Activated naive CD4-positive, alpha-beta T cell treated with anti-CD3 and anti-CD28 coated beads, Interleukin-2, amount 50 U/mL, for 16 hours (primary cell): ENCODE data around the gene PGM1.

ENCODE experiments used
- DNase-seq: peaks from one replicate; pipeline ENCODE4 v3.0.0-alpha.2; 2020

Gene PGM1

DNA sequence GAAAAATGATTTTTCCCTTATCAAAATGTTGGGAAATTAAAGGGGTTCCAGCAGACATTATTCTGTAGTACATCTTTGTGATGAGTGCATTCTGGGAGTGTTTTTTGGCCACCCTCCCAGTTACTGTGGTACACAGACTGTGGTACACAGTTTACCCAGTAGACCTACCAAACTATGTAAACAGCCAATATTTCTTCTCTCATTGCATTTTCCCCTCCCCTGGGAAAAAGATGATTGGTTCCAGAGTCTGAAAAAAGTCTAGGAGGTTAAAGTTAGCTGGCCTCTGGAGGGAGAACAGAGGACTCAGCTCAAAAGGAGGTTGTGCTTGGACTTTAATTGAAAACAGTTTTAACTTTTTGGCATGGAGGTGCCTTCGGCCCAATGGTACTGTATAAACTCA lies 42.5 kb downstream of the PGM1 start:
- no peak for DNase-seq

DNA sequence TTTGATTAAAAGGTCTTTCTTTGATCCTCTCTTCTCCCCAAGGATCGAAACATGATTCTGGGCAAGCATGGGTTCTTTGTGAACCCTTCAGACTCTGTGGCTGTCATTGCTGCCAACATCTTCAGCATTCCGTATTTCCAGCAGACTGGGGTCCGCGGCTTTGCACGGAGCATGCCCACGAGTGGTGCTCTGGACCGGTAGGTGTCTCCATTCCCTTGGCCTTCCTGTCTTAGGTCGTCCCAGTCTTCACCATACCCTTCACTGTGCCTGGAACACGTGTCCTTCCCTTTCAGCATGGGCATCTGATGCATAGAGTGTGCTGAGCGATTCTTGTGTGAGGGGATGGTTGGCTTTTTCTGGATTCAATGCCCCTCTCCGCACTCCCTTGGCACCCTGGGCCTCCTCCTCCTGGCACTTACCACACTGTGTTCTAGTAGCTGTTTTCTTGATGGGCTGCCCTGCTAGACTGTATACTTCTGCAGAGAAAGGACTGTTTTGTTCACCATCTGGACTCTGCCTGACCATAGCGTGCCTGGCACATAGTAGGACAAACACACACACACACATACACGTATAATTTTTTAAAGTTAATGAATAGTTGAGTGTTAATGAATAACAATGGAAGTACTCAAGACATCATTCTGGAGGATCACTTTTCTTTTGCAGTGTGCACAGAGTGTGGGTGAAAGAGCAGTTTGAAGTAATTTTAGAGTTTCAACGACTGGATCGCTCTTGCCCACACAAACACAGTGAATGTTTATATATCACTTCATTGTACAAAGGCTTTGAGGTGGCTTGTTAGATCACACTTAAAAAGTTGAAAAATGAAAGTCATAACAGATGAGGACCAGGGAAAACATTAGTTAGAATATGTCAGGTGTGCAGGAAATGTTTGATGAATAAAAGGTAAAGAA lies 43.2 kb downstream of the PGM1 start:
- DNase-seq: no peak

DNA sequence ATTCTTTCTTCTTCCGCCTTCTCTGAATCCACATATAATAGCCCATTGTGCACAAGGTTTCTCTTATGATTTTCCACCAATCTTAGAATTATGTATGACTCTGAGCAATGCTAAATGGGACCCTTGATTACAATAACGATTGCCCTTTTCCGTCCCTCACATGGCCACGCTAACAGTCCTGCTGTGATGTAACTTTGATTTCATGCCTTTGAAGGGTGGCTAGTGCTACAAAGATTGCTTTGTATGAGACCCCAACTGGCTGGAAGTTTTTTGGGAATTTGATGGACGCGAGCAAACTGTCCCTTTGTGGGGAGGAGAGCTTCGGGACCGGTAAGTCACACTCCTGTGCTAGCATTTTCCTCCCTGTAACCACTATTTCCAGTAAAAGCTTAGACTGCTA lies 45.3 kb downstream of the PGM1 start:
- no peak for DNase-seq

DNA sequence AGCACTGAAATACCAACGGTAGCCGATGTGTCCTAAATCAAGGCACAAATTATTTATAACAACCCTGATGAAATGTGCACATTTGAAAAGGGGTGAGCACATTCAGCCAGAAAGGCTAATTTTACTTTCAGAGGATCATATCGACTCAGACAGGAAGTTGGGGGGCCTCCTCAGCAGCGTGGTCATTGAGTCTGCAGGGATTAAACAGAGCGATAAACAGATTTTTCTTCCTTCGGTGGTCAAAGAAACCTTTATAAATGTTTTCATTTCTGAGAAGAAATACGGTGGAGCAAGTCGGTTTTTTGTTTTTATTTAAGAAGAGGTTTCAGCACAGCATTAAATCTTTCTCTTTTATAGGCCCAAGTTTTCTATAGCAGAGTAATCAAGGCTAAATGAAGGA lies 45.7 kb downstream of the PGM1 start:
- no peak for DNase-seq

DNA sequence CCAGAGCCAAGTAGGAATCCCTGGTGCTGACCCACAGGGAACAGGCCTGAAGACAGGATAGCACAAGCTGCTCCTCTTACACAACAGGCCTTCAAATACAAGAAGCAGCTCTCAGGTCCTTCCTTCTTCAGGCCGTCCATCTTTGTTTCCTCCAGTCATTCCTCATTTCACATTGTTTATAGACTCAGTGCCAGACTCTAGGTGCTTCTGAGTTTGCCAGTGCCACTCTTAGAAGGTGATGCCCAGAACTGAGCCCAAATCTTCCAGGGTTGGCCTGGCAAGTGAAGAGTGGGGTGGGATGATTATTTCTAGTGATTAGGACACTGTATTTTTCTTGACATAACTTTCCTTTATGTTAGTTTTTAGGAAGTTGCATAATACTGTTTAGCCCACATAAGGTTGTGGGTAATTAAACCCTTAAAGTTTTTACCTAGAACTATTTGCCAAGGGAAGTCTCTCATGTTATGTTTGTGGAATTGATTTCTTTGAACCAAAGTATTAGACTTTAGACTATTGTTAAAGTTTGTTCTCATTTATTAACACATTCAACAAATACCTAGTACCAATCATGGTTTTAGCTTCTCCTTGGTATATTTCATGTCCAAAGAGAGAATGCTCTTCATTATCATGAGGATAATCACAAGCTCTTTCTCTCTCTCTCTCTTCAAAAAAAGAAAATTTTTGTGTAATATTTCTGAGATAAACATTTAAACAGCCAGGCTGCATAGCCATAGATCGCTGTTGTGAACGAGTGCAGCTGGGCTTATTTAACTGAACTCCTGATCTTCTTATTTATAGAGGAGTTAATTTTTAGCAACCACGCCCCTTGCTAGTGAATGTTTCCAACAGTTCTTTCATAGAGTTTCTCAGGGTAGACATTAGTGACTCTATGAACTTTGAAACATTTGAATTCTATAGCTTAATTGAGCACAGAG lies 47.7 kb downstream of the PGM1 start:
- no peak for DNase-seq

DNA sequence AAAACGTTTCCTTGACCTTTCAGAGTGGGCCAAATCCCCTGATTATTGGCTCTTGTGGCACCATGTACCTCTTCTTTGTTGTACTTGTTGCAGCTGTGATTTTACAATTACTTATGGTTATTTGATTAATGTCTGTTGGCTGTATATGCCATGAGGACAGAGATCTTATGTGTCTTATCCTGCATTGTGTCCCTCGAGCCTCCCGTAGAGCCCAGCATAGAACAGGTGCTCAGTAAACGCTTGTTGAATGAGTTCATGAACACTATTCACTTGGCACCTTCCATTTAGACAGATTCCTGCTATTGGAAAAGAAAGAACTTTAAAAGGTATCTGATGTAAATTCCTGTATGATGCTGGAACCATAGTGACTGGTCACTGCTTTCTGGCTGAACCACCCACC lies 48.4 kb downstream of the PGM1 start:
- DNase-seq: no peak

DNA sequence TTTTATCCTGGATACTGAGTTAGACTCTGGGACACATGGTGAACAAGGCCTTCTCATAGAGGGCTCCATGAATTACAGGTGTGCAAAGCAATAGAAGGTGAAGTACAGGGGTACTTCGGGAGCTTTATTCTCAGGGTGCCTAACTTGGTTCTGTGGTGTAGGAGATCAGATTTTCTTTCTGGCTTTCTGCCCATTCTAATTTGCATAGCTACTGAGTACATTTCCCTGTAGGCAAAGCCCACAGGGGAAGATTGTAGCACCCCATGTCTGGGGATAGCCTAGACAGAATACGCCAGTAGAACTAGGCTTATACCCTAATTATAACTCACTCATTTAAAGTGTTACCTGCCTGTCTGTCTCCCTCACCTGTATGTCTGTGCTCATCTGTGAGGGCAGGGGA lies 49.7 kb downstream of the PGM1 start:
- no peak for DNase-seq

DNA sequence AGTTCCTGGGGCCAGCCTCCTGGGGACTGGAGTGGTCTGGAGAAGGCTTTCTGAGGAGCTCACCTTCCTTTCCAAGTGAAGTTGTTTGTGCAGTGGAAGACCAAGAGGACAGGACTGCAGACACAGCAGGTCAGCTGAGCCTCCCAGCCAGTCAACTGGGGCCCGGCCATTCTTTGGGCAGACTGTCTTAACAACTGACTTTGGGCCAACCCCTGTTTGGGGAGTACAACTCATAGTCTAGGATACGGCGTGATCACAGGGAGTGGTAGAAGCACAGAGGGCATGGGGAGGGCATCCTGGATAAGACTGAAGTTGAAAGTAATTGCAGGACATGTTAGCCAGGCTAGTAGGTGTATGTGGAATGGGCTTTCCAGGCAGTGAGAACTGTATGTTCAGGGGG lies 50.3 kb downstream of the PGM1 start:
- DNase-seq: no peak

DNA sequence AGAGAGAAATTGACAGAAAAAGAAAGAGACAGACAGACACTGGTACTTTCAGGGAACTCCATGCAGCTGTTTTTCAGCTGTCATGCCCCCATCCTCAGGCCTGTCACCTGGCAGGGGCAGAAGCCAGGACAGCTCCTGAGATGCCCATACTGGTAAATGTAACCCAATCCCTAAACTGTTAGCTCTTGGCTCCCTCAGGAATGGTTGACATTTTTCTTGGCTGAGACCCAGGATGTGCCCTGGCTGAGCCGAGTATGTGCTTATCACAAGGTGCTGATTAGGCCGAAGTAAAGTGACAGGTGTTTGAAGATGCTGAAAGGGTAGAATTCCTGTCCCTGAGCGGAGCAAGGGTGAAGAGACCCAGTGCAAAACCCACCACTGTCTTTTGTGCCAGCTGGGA lies 50.7 kb downstream of the PGM1 start:
- no peak for DNase-seq

DNA sequence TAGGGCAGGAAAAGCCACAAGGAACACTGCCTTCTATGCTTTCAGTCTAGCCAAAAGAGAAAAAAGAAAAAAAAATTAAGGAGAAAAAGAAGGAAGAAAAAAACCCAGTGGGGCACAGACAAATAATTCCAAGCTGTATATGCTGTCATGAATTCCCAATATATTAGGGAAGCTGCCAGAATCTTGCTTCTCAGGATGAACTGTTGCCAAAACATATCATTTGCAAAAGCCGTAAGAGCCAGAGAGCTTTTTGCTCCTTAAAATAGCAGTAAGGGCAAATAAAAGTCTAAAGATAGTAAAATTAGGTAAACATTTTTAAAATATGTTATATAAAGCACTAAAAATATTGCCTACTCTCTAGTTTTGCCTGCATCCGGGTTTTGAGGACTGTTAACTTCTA lies 52.1 kb downstream of the PGM1 start:
- DNase-seq: no peak

DNA sequence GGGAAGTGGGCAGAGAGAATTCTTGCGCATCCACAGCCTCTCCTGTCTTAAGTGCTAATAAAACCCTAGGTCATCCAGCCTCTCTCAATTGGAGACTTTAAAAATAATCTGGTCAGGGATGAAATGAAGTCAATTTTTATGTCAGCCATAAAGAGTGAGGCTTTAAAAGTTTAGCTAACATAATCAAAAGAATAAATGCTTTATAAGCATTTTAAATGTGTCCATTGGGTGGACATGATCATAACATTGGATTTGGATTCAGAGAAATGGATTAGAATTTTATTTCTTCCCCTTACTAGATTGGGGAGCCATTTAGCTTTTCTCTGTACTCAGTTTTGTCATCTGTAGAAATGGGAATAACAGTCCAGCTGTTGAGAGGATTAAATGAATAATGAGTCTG lies 55.5 kb downstream of the PGM1 start:
- DNase-seq: no peak

DNA sequence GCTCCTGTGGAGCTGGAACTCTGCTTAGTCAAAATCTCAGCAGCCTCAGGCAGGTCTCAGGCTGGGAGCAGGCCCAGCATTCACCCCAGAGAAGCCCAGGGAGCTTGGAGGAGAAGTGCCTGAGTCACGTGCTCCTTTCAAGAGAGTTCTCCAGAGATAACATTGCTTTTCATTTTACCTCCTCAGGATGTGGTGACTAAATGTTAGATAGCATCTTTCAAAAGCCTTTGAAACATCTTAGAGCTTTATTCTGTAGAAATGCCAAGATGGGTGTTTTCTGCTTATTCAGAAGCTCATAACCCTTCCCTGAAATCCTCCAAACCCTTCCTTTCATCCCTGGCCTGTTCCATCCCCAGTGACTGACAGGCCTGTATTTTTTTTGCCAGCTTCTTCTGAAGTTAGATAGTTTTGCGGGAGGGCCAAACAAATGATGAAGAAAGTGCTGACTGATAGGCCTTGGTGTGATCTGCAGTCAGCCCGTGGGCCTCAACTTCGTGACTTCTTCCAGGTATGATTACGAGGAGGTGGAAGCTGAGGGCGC lies 58.0 kb downstream of the PGM1 start:
- no peak for DNase-seq

DNA sequence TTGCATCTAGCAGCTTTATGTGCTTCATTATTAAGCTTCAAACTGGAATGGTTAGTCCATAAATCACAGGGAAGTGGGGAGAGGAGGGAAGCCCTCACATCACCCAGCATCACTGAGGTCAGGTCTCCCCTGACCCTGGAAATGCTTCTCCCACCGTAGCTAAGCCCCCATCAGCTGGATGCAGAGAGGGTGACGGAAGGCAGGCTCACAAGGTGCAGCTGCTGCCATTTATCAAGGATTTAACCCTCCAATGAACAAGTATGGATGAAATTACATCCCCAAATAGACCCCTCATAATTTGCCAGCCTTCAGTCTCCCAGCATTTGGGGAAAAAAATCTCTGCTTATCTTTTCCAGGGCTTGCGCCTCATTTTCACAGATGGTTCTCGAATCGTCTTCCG lies 60.8 kb downstream of the PGM1 start:
- DNase-seq: no peak

DNA sequence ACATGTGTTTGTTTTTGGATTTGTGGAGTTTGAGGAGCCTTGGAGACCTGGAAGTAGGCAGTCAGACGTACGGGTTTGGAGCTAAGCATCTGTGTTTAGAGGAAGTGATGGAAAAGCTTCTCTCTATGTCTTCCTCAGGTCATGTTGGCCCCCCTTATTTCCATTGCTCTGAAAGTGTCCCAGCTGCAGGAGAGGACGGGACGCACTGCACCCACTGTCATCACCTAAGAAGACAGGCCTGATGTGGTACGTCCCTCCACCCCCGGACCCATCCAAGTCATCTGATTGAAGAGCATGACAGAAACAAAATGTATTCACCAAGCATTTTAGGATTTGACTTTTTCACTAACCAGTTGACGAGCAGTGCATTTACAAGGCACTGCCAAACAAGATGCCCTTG lies 66.2 kb downstream of the PGM1 start:
- DNase-seq: no peak

DNA sequence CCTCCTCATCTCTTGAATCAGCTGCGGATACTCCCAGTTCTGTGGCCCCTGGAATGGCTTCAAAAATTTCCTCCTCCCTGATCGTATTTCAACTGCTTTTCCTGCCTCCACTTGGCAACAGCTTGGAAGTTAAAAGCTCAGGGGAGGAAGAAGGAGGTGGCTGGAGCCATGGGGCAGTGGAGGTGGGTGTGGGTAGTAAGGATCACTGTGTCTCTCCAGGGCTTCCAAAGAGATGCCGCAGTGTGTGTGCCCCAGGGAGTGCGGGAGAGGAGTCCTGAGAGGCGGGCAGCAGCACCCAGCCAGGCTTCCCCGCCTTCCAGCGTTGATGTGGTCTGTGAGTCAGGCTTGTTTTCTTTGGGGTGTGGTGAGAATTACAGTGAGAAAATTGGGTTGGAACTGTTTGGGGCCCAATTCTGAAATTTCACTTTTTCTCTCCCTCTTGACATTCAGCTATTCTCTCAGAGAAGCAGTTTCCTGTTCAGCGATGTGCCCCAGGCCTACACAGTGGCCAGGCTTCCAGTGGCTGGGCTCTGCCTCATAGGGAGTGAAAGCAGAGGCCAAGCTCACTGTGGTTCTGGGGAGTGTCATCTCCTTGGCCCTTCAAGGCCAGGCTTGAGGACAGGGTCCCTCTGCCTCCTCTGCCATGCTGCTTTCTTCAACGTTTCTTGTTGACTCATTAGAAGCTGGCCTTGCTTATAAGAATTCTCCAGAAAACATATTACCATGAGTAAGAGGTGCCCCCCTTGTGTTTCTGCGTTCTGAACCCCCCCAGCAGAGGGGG lies 69.0 kb downstream of the PGM1 start:
- no peak for DNase-seq

DNA sequence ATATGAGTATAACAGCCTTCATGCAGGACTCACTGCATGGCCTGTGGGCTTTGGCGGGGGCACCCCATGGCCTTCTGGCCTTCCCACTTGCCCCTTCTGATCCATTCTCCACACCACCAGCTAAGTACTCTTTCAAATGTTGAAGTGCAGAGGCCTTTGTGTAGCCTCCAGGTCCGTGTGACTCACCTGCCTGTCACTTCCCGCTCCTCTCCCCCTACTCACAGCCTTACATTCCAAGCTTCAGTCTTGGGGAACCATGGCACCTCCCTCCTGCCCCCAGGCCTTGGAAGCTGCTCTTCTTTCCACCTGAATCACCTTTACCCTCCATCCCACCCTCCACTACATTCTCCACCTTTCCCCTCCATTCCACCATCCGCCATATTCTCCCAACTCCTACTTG lies 69.6 kb downstream of the PGM1 start:
- no peak for DNase-seq

DNA sequence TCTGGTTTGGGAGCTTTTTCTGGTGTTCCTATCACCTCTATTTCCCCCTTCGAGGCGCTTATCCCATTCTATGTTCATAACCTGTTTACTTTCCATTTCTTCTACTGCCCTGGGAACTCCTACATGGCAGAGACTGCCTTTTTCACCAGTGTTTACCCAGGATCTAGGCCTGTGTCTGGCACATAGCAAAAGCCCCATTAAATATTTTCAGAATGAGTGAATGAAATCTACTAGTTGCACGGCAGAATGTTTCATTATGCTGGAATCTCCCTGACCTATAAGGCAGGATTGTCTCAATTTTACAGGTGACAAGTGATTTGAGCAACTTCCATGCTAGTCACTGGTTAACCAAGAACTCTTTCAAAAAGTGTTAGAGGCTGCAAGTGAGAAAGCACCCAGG lies 70.1 kb downstream of the PGM1 start:
- no peak for DNase-seq

DNA sequence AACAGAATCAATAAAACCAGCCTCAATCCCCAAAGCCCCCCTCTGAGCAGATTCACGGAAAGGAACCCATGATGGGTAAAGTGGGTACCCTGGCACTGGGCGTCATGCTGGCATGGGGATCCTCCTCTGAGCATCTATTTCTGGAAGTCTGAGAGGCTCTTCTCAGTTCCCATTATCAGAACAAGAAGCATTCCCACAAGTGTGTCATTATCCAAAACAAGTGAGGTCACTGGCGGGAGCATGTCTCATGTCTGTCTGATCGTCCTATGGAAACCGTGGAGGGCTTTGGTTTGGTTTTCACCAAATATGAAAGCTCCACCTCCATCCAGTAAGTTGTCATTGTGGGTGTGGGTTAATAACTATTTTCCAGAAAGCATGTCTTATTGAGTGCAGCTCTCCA lies 70.7 kb downstream of the PGM1 start:
- DNase-seq: no peak

DNA sequence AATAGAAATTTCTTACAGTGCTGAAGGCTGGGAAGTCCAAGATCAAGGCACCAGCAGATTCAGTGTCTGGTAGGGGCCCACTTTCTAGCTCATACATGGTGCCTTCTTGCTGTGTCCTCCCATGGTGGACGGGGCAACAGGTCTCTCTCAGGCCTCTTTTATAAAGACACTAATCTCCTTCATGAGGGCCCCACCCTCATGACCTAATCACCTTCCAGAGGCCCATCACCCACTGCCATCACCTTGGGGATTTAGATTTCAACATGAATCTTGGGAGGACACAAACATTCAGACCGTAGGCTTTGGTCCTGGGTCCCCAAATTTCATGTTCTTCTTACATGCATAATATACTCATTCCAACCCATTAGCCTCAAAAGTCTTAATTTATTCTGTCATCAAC lies 71.5 kb downstream of the PGM1 start:
- DNase-seq: no peak

DNA sequence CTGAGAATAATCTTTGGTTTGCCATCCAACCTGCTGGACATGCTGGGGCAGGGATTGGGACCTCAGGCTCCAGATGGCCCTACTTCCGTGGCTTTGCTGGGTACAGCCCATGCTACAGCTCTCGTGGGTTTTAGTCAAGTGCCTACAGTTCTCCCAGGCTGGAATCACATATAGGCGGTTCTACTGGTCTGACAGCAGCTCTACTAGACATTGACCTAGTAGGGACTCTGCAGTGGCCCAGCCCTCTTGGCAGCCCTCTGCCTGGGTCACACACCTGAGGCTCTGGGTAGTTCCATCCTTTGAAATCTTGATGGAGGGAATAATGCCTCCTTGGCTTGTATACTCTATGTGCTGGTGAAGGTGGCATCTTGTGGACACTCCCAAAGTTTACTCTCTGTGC lies 72.2 kb downstream of the PGM1 start:
- no peak for DNase-seq

DNA sequence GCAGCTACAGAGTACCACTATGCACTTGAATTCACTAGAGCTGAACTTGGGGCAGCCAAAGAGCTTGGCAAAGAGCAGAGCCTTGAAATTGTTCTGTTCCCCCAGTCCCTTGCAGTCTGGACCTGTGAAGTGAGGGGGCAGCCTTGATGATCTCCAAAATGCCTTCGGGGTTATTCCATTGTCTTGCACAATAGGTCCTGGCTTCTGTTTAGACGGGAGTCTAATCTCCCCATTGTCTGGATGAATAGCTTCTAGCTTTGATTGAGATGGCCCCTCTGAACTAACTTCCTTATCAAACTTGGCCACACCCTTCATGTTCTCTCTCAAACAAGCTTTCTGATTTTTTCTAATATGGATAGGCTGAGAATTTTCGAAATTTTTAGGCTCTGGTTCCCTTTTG lies 72.6 kb downstream of the PGM1 start:
- DNase-seq: no peak

DNA sequence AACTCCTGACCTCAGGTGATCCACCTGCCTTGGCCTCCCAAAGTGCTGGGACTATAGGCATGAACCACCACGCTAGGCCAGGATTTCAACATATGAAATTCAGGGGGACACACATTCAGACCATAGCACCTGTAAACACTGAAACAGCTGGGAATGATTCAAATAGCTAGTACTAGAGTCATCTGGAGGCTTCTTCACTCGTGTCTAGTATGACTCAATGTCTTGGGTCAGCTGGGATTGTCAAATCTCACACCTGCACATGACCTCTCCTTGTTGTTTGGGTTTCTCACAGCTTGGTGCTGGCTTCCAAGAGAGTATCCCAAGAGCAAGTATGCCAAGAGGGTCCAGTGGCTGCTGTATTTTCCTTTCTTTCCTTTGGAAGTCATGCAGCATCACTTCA lies 75.1 kb downstream of the PGM1 start:
- no peak for DNase-seq
